Measurements from ENCODE around the gene MMP15. TPM values are rescaled to one million over a fixed set of nuclear protein-coding genes. Genes with fewer than 3 reads are reported as not detected.

Gene MMP15
- total and polyA plus RNA-seq, 2 of the 4 experiments (the other 2 are of a cell fraction), result 0.18 to 0.56 TPM

DNA sequence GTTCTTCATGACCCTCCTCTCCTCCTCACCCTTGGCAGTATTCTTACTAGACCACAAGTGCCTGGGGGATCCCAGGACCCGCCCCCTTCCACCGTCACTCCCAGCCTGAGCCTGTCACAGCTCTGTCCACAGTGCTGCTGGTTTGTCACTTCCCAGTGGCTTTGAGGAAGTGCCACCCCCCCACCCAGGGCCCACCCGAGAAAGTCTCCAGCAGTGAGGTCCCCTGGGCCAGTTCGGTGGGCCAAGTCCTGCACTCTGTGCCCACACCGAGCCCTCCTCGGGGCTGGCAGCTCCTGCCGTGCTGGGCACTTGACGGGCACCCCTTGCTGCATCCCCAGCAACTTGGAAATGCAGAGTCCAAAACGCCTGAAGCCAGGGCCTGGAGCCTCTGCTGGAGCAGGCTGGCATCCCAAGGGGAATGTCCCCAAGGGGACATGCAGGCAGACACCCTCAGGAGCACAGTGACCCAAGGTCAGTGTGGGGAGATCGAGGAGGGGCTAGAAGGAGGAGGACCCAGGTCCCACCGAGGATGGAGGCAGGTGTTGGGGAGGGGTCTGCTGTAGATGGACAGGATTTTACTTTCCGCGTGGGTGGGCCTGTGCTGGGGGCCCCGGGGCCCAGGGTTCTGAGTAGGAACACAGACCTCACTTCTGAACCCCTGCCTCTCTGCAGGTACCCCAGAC is 15.5 kb downstream of the MMP15 start:
- H3K4me1 ChIP-seq (ENCODE audit: control insufficient read depth, insufficient read depth, low read length), result no peaks in the 10 kb centered on the region
- H3K4ac ChIP-seq (ENCODE audit: low read depth, low read length), result no peak overlapping the region
- ChIA-PET POLR2A (ENCODE audit: unreplicated experiment) (no interaction called here), CTCF (no interaction called here)
- H3K27me3 ChIP-seq (ENCODE audit: control insufficient read depth, insufficient read depth, low read length), result peaks cover 5% of the 10 kb centered on the region; the same call in 1 of the 2 replicates
- H2AK9ac ChIP-seq (replicated peaks; ENCODE audit: low read depth, low read length, poor library complexity), result peak overlapping the region; percentile 61
- H3K36me3 ChIP-seq (ENCODE audit: control insufficient read depth, insufficient read depth, low read length), result no peaks in the 10 kb centered on the region
- no peak overlapping the region for H2AFZ ChIP-seq (replicated peaks; ENCODE audit: low read length, poor library complexity)
- no peak overlapping the region for H2BK20ac ChIP-seq (ENCODE audit: low read depth, low read length)
- no peak overlapping the region for H2BK5ac ChIP-seq (ENCODE audit: low read depth, low read length, poor library complexity, severe bottlenecking)
- H4K5ac ChIP-seq (ENCODE audit: low read depth, low read length), result no peak overlapping the region
- no peak for TF ChIP-seq BHLHE40 (IDR thresholded peaks at IDR 0.05; ENCODE audit: low read depth, low read length)
- no peak for TF ChIP-seq CHD1 (IDR thresholded peaks at IDR 0.05; ENCODE audit: low read depth, low read length)
- TF ChIP-seq RAD21 (IDR thresholded peaks at IDR 0.05; ENCODE audit: low read length), result no peak
- TF ChIP-seq NFE2L2 (IDR thresholded peaks at IDR 0.05; ENCODE audit: low read depth, low read length), result no peak
- TF ChIP-seq MAFK (IDR thresholded peaks at IDR 0.05; ENCODE audit: low read depth, low read length), result no peak
- no peak for TF ChIP-seq MAZ (IDR thresholded peaks at IDR 0.05; ENCODE audit: borderline replicate concordance, low read depth, low read length)
- TF ChIP-seq, protein P1, sequence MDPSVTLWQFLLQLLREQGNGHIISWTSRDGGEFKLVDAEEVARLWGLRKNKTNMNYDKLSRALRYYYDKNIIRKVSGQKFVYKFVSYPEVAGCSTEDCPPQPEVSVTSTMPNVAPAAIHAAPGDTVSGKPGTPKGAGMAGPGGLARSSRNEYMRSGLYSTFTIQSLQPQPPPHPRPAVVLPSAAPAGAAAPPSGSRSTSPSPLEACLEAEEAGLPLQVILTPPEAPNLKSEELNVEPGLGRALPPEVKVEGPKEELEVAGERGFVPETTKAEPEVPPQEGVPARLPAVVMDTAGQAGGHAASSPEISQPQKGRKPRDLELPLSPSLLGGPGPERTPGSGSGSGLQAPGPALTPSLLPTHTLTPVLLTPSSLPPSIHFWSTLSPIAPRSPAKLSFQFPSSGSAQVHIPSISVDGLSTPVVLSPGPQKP (IDR thresholded peaks at IDR 0.05; ENCODE audit: borderline replicate concordance, low read depth, low read length), result no peak
- TF ChIP-seq RCOR1 (IDR thresholded peaks at IDR 0.05; ENCODE audit: insufficient replicate concordance, low read length), result no peak
- TF ChIP-seq RFX5 (IDR thresholded peaks at IDR 0.05; ENCODE audit: low read depth, low read length), result no peak
- TF ChIP-seq, protein P2, sequence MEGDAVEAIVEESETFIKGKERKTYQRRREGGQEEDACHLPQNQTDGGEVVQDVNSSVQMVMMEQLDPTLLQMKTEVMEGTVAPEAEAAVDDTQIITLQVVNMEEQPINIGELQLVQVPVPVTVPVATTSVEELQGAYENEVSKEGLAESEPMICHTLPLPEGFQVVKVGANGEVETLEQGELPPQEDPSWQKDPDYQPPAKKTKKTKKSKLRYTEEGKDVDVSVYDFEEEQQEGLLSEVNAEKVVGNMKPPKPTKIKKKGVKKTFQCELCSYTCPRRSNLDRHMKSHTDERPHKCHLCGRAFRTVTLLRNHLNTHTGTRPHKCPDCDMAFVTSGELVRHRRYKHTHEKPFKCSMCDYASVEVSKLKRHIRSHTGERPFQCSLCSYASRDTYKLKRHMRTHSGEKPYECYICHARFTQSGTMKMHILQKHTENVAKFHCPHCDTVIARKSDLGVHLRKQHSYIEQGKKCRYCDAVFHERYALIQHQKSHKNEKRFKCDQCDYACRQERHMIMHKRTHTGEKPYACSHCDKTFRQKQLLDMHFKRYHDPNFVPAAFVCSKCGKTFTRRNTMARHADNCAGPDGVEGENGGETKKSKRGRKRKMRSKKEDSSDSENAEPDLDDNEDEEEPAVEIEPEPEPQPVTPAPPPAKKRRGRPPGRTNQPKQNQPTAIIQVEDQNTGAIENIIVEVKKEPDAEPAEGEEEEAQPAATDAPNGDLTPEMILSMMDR (conservative IDR thresholded peaks at IDR 0.05; ENCODE audit: low read depth, low read length), result no peak
- no peak for TF ChIP-seq POLR2A (IDR thresholded peaks at IDR 0.05; ENCODE audit: low read depth, low read length)
- no peak for TF ChIP-seq USF2 (IDR thresholded peaks at IDR 0.05; ENCODE audit: low read depth, low read length)
- no peak for TF ChIP-seq SMC3 (IDR thresholded peaks at IDR 0.05; ENCODE audit: low read depth, low read length)
- TF ChIP-seq CEBPB (IDR thresholded peaks at IDR 0.05; ENCODE audit: low read depth, low read length), result no peak
- no peak overlapping the region for H4K8ac ChIP-seq (ENCODE audit: low read depth in 2 of 2, low read length in 2 of 2)
- H3K4me2 ChIP-seq (ENCODE audit: low read depth, low read length), result no peak overlapping the region
- no peak overlapping the region for H4K91ac ChIP-seq (ENCODE audit: insufficient read depth, low read depth, low read length)
- H3K9me1 ChIP-seq (ENCODE audit: insufficient read depth, low read length), result no peaks in the 10 kb centered on the region; the same call in 1 of the 2 replicates
- H3K14ac ChIP-seq (replicated peaks; ENCODE audit: low read depth, low read length), result no peak overlapping the region
- H4K20me1 ChIP-seq (ENCODE audit: insufficient read depth, low read length), result no peaks in the 10 kb centered on the region
- WGBS, 2 experiments (ENCODE audit: extremely low coverage in 2 of 2, insufficient read length in 1 of 2), result 73% methylated on average over 3 of the region's 14 CpGs; no CpG with 5 or more reads in 1 of the 2 experiments
- DNase-seq (no peak), ATAC-seq (ENCODE audit: low read depth) (no peak)
- no peak overlapping the region for H3K56ac ChIP-seq (ENCODE audit: extremely low read depth, insufficient read depth, low read length)
- H3K27ac ChIP-seq (ENCODE audit: insufficient read depth, low read length), result no peak overlapping the region
- no peak overlapping the region for H2BK15ac ChIP-seq (ENCODE audit: low read depth, low read length)
- H3K9ac ChIP-seq (ENCODE audit: low read depth, low read length), result no peak overlapping the region
- H2AK5ac ChIP-seq (ENCODE audit: low read depth, low read length), result no peak overlapping the region
- intact Hi-C loops (cut with micrococcal nuclease) (no loop called here), in situ Hi-C loops (cut with MboI; ENCODE audit: low sequenced_read_pairs) (no loop called here), dilution Hi-C loops (cut with HindIII; ENCODE audit: low sequenced_read_pairs, unreplicated experiment) (no loop called here)
- H3K4me3 ChIP-seq (ENCODE audit: insufficient read depth, low read depth, low read length), result no peak overlapping the region
- no peaks in the 10 kb centered on the region for H3K9me3 ChIP-seq (ENCODE audit: control insufficient read depth, insufficient read depth, low read length)
- H2BK120ac ChIP-seq (ENCODE audit: low read depth, low read length), result no peak overlapping the region
- no TSS peak for BruUV-seq (replicated peaks)
- H3K18ac ChIP-seq (ENCODE audit: low read depth, low read length), result no peak overlapping the region
- no peak overlapping the region for H3K23ac ChIP-seq (ENCODE audit: low read depth, low read length)
- H3K79me1 ChIP-seq (ENCODE audit: low read depth in 1 of 2, low read length in 2 of 2), result no peaks in the 10 kb centered on the region

All from IMR-90 (cell line).